ENCODE measurements around the gene PPP5C. TPM values are rescaled to one million over a fixed set of nuclear protein-coding genes. Genes with fewer than 3 reads are reported as not detected.

The PPP5C gene
- total and polyA plus RNA-seq, 2 of the 13 experiments (the other 11 are each of a cell fraction or from before 2014, with no cell fraction given), result 41.6 to 67.9 TPM

GRCh38 chr19:46349311-46349993 lies 2.6 kb downstream of the PPP5C start:
- Histone ChIP-seq H3K4me3 (replicated peaks in 1 of 3; ENCODE audit: insufficient read depth in 1 of 3, low read depth in 2 of 3, low read length in 3 of 3) (no peak overlapping the region), H3K4me1 (ENCODE audit: insufficient read depth, low read length) (peaks cover 73% of the 10 kb centered on the region), H3K4me2 (ENCODE audit: low read depth, low read length) (peak overlapping the region; percentile 24; the same call in 1 of the 2 replicates), H3K79me2 (ENCODE audit: insufficient read depth, low read length) (peaks cover 40% of the 10 kb centered on the region), H4K20me1 (ENCODE audit: insufficient read depth, low read length) (no peaks in the 10 kb centered on the region), H2AFZ (ENCODE audit: low read length) (no peak overlapping the region), H3K9me3 (ENCODE audit: low read length) (no peaks in the 10 kb centered on the region), H3K27ac (ENCODE audit: extremely low read length, insufficient read depth, low read length) (no peak overlapping the region), H3K9ac (ENCODE audit: insufficient read depth, low read depth, low read length) (no peak overlapping the region), H3K27me3 (ENCODE audit: control insufficient read depth in 1 of 2, insufficient read depth in 2 of 2, low read length in 2 of 2) (no peaks in the 10 kb centered on the region; a peak in 1 of 5 replicates), H3K36me3 (replicated peaks in 1 of 2; ENCODE audit: control insufficient read depth in 1 of 2, insufficient read depth in 2 of 2, low read length in 2 of 2) (peaks cover 7 to 20% of the 10 kb centered on the region in 2 experiments)
- WGBS (ENCODE audit: low lambda C conversion rate), result 93% methylated on average over 11 of the region's 11 CpGs
- ChIA-PET POLR2A (no interaction called here), CTCF (ENCODE audit: low intra/inter-chr PET ratio, low total read pairs) (no interaction called here)
- intact Hi-C loops (cut with micrococcal nuclease; ENCODE audit: unreplicated experiment) (loop anchor here (5.0 kb wide), 1 partner anchor 67 kb away; no protein-coding TSS in a partner anchor), in situ Hi-C loops (cut with HindIII; ENCODE audit: extremely low pct_ligation_motif_present, low pct_unique_long_range_greater_than_20kb) (no loop called here)
- no peak for FAIRE-seq
- no peak for ATAC-seq
- DNase-seq (ENCODE audit: low spot score), result no peak
- BruUV-seq (replicated peaks), result no TSS peak
- TF ChIP-seq ZNF773 (CRISPR knock-in tag; IDR thresholded peaks at IDR 0.05; ENCODE audit: borderline replicate concordance) (no peak), ZNF251 (CRISPR knock-in tag; IDR thresholded peaks at IDR 0.05) (no peak), SSRP1 (CRISPR knock-in tag; IDR thresholded peaks at IDR 0.05) (no peak), ATM (IDR thresholded peaks at IDR 0.05; ENCODE audit: borderline replicate concordance) (no peak), FOXC1 (CRISPR knock-in tag; IDR thresholded peaks at IDR 0.05; ENCODE audit: borderline replicate concordance) (no peak), ZNF225 (CRISPR knock-in tag; IDR thresholded peaks at IDR 0.05) (no peak), NFRKB (IDR thresholded peaks at IDR 0.05) (no peak), E2F2 (CRISPR knock-in tag; IDR thresholded peaks at IDR 0.05; ENCODE audit: borderline replicate concordance) (no peak), ZNF577 (CRISPR knock-in tag; IDR thresholded peaks at IDR 0.05; ENCODE audit: borderline replicate concordance, low read depth) (no peak), HCFC1 (IDR thresholded peaks at IDR 0.05; ENCODE audit: low read depth, low read length) (no peak), CEBPZ (IDR thresholded peaks at IDR 0.05; ENCODE audit: low read length) (no peak), ZBTB37 (CRISPR knock-in tag; IDR thresholded peaks at IDR 0.05) (no peak), ZSCAN12 (CRISPR knock-in tag; IDR thresholded peaks at IDR 0.05) (no peak), ZNF558 (CRISPR knock-in tag; IDR thresholded peaks at IDR 0.05; ENCODE audit: borderline replicate concordance) (no peak), ATF7-NPFF (CRISPR knock-in tag; IDR thresholded peaks at IDR 0.05; ENCODE audit: low read depth) (no peak), HOXD1 (CRISPR knock-in tag; IDR thresholded peaks at IDR 0.05) (no peak)
